Mesodermal cell (in vitro differentiated cells): ENCODE data around the gene PPM1H.
A peak's percentile ranks its signal among the peaks of the same experiment; 100 is the strongest.
"Not testable (repeated sequence)": the region's sequence is repeated elsewhere in the genome, so short reads cannot be mapped to it uniquely, and the experiment has no call there.

Experiments
- H3K27ac ChIP-seq: 2 replicates; pipeline ENCODE4 v1.7.0; 2013; ENCODE audit warnings: mild to moderate bottlenecking, low read depth, low read length, moderate library complexity; ENCODE audit not compliant: severe bottlenecking
- H3K36me3 ChIP-seq: 2 replicates; pipeline ENCODE4 v1.7.1; 2013; ENCODE audit warnings: mild to moderate bottlenecking, low read length, moderate library complexity; ENCODE audit not compliant: control insufficient read depth, insufficient read depth
- H3K4me1 ChIP-seq: one replicate; pipeline ENCODE4 v1.7.1; 2013; ENCODE audit warnings: mild to moderate bottlenecking, low read length; ENCODE audit not compliant: insufficient read depth, control insufficient read depth, poor library complexity, severe bottlenecking
- H3K4me3 ChIP-seq: 2 replicates; pipeline ENCODE4 v1.7.0; 2013; ENCODE audit warnings: low read length, control low read depth, mild to moderate bottlenecking; ENCODE audit not compliant: insufficient read depth, poor library complexity, severe bottlenecking; ENCODE audit errors: extremely low read depth
- H3K9me3 ChIP-seq: 2 replicates; pipeline ENCODE4 v1.7.1; 2013; ENCODE audit warnings: mild to moderate bottlenecking, low read length, moderate library complexity; ENCODE audit not compliant: control insufficient read depth
- WGBS, 2 experiments: methylation state at CpG; one replicate each; pipeline ENCODE4 v1.1.5; 2013; ENCODE audit warnings: missing lambda C conversion rate in 2 of 2; ENCODE audit not compliant: insufficient coverage in 2 of 2; 5-methylcytosine and 5-hydroxymethylcytosine counted together

Gene PPM1H

GRCh38 chr12:62737615-62738014 lies 197.3 kb downstream of the PPM1H start:
- Histone ChIP-seq H3K4me3 (no peak overlapping the region), H3K9me3 (no peaks in the 10 kb centered on the region), H3K36me3 (no peaks in the 10 kb centered on the region), H3K27ac (no peak overlapping the region), H3K4me1 (no peaks in the 10 kb centered on the region)
- WGBS, 2 experiments = 93 to 100% methylated on average over 2 of the region's 2 CpGs

GRCh38 chr12:62737188-62737587 lies 197.8 kb downstream of the PPM1H start:
- Histone ChIP-seq H3K27ac (no peak overlapping the region), H3K4me3 (no peak overlapping the region), H3K4me1 (no peaks in the 10 kb centered on the region), H3K36me3 (no peaks in the 10 kb centered on the region), H3K9me3 (no peaks in the 10 kb centered on the region)
- WGBS, 2 experiments = 97 to 99% methylated on average over 8 to 10 of the region's 11 CpGs

DNA sequence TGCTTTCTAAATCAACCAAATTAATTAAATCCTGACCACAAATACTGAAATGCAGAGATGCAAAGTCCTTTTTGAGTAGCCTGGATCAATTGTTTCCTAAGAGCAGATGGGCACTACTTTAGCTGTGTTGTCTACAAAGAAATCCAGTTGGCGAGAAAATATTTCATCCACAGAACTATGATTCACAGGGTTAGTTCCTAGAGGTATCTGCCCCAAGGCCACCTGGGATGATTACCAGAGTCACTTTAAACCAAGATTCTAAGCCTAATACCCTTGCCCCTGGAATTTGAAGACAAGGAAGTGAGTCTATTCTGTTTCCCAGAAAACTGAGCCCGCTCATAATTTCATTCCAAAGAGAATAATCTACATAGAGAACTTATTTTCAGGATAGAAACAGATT lies 198.4 kb downstream of the PPM1H start:
- no peak overlapping the region for H3K27ac ChIP-seq
- no peaks in the 10 kb centered on the region for H3K9me3 ChIP-seq
- H3K4me1 ChIP-seq = peaks cover 3% of the 10 kb centered on the region
- no peaks in the 10 kb centered on the region for H3K36me3 ChIP-seq
- no peak overlapping the region for H3K4me3 ChIP-seq
- WGBS, 2 experiments = 100% methylated on average over 1 of the region's 2 CpGs; no CpG with 5 or more reads in 1 of the 2 experiments

- Histone ChIP-seq H3K36me3 (no peaks in the 10 kb centered on the region), H3K4me3 (no peak overlapping the region), H3K9me3 (no peaks in the 10 kb centered on the region), H3K4me1 (peaks cover 10% of the 10 kb centered on the region), H3K27ac (no peak overlapping the region)
- 96 to 97% methylated on average over 5 to 6 of the region's 8 CpGs for WGBS, 2 experiments
Observed at GRCh38 chr12:62732861-62733427, 202.0 kb downstream of the PPM1H start.

DNA sequence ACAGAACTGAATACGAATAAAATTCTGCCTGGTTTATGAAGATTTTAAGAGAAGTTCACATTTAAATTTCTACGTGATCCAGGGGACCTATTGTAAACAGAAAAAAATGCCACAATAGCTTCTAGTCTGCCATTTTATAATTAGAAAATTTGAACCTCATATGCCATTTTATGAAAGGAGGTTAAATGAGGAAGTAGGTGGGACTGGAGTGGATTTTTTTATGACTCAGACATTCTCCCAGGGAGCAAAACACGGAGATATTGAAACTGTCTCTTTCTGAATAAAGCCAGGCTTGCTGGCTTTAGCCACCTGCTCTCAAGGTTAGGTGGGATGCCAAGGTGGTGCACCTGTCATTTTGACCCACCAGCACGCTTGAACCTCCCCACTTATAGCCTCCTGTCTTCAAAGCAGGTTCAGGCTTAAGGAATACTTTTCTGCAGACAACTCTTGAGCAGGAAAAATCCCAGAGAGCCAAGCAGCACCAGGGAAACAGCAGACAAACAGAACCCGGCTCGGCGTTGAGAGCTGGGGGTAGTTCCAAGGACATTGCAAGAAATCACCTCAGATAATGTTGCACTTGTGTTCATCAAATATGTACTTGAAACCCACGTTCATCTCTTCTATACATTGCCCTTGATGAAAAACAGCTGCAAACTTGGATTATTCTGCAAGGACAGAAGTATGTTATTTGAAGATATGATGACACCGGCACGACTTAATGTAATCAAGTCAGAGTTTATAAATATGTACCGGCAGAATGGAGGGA lies 203.7 kb downstream of the PPM1H start:
- H3K27ac ChIP-seq = peak overlapping the region; percentile 5
- H3K4me3 ChIP-seq = no peak overlapping the region
- WGBS, 2 experiments = 91 to 98% methylated on average over 4 to 6 of the region's 11 CpGs
- H3K36me3 ChIP-seq = no peaks in the 10 kb centered on the region
- no peaks in the 10 kb centered on the region for H3K9me3 ChIP-seq
- peaks cover 14% of the 10 kb centered on the region for H3K4me1 ChIP-seq

GRCh38 chr12:62730649-62731048 lies 204.3 kb downstream of the PPM1H start:
- Histone ChIP-seq H3K27ac (no peak overlapping the region), H3K4me1 (peaks cover 18% of the 10 kb centered on the region), H3K36me3 (no peaks in the 10 kb centered on the region), H3K4me3 (no peak overlapping the region), H3K9me3 (no peaks in the 10 kb centered on the region)
- WGBS, 2 experiments = 100% methylated on average over 1 of the region's 2 CpGs

DNA sequence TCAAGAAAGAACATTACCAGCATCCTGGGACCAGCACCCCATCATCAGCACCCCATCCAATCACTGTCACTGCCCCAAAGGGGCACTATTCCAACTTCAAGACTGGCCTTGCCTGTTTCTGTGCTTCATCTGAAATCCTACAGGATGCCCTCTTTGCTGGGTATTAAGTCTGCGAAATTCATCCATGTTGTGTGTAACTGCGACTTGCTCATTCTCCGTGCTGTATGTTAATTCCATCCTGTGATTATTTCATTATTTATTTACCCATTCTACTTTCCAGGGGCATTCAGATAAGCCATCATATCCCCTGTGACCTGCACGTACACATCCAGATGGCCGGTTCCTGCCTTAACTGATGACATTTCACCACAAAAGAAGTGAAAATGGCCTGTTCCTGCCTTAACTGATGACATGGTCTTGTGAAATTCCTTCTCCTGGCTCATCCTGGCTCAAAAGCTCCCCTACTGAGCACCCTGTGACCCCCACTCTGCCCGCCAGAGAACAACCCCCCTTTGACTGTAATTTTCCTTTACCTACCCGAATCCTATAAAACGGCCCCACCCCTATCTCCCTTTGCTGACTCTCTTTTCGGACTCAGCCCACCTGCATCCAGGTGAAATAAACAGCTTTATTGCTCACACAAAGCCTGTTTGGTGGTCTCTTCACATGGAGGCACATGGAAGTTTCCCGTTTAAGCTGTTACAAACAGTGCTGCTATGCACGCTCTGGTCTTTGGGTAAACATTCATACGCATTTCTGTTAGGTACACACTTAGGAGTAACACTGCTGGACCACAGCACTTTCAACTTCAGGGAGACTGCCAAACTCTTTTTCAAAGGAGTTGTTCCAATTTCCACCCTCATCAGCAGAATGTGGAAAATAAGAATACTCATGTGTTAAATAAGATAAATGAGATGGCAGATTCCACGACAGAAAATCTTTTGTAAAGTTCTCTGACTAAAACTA lies 205.1 kb downstream of the PPM1H start:
- not testable (repeated sequence) for H3K4me3 ChIP-seq, H3K27ac ChIP-seq, H3K36me3 ChIP-seq, H3K9me3 ChIP-seq
- 51 to 60% methylated on average over 9 to 10 of the region's 13 CpGs for WGBS, 2 experiments
- peaks cover 24% of the 10 kb centered on the region for H3K4me1 ChIP-seq

DNA sequence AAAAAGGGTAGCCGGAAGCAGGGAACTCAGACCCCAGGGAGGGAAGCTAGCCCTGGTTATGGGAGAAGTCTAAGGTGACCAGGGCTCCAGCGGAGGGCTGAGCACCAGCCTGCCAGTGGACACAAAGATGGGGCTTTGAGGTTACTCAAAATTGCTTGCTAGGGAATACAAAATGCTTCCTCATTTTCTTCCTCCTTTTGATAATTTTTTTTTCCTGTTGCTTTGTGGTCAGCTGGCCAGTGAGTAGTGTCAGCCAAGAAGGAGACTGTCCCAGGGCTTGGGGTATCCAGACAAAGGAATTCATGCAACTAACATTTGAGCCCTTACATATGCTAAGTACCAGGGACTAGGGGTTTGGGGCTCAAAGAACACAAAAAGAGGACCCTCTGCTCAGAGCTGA lies 206.2 kb downstream of the PPM1H start:
- WGBS, 2 experiments = 96 to 100% methylated on average over 1 to 2 of the region's 2 CpGs
- H3K36me3 ChIP-seq = no peaks in the 10 kb centered on the region
- no peak overlapping the region for H3K27ac ChIP-seq
- H3K9me3 ChIP-seq = no peaks in the 10 kb centered on the region
- H3K4me3 ChIP-seq = no peak overlapping the region
- peaks cover 33% of the 10 kb centered on the region for H3K4me1 ChIP-seq

DNA sequence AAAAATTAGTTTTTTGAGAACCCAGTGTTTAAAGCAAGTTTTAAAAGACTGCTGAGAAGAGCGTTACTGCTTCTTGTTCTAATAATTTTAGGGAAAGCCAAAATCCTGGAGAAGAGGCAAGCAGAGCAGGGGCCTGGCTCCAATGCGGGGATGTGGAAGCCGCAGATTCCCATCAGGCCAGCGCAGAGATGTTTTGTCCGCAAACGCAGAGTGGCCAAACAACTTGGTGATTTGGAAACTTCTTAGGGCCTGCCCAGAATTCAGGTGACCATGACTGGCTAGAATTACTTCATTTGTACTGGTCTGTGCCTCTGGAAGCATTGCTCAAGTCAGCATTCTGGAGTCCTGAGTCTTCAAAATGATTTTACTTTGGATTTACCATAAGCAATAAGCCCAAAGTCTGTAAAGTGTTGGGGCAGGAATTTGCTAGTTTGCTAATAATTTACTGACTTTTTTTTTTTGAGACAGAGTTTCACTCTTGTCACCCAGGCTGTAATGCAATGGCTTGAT lies 208.4 kb downstream of the PPM1H start:
- Histone ChIP-seq H3K36me3 (no peaks in the 10 kb centered on the region), H3K27ac (no peak overlapping the region), H3K4me1 (peaks cover 30% of the 10 kb centered on the region), H3K9me3 (no peaks in the 10 kb centered on the region), H3K4me3 (no peak overlapping the region)
- 98 to 99% methylated on average over 6 of the region's 6 CpGs for WGBS, 2 experiments

- Histone ChIP-seq H3K27ac (no peak overlapping the region), H3K9me3 (no peaks in the 10 kb centered on the region), H3K36me3 (no peaks in the 10 kb centered on the region), H3K4me3 (no peak overlapping the region), H3K4me1 (peaks cover 32% of the 10 kb centered on the region)
- 86 to 100% methylated on average over 1 of the region's 1 CpG for WGBS, 2 experiments
Observed at GRCh38 chr12:62725781-62726180, 209.2 kb downstream of the PPM1H start.
